Measurements from ENCODE around the gene WASL. TPM values are rescaled to one million over a fixed set of nuclear protein-coding genes. Genes with fewer than 3 reads are reported as not detected.

The WASL gene
- polyA plus RNA-seq, 3 donors, result 1.6 to 3.9 (median 2.1) TPM

DNA sequence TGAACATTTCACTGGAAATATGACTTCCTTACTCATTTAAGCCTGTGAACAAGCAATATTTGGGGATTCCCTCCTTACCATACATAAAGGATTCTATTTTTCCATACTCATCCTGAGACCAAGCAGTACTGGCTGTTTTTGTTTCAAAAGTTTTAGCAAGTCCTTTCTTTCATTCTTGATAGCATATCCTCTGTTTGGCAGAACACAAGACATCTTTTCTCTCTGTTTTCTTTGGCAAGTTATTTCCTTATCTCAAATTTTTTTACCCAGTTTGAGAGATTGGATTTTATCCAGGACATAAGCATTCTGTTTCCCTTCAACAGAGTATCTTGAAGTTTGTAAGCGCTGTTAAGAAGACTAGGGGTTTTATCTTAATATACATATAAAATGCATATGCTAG, 3.0 kb upstream of the WASL start:
- no peak overlapping the region for H3K9ac ChIP-seq (ENCODE audit: insufficient read depth, low read length, poor library complexity, severe bottlenecking)
- no peaks in the 10 kb centered on the region for H3K9me3 Mint-ChIP-seq
- H3K4me1 ChIP-seq (ENCODE audit: control insufficient read depth in 1 of 2, insufficient read depth in 2 of 2, low read length in 2 of 2), result peaks cover 13 to 30% of the 10 kb centered on the region in 2 donors
- no peaks in the 10 kb centered on the region for H3K36me3 Mint-ChIP-seq
- H3K4me1 Mint-ChIP-seq, result peaks cover 26% of the 10 kb centered on the region
- TF ChIP-seq, protein P1, sequence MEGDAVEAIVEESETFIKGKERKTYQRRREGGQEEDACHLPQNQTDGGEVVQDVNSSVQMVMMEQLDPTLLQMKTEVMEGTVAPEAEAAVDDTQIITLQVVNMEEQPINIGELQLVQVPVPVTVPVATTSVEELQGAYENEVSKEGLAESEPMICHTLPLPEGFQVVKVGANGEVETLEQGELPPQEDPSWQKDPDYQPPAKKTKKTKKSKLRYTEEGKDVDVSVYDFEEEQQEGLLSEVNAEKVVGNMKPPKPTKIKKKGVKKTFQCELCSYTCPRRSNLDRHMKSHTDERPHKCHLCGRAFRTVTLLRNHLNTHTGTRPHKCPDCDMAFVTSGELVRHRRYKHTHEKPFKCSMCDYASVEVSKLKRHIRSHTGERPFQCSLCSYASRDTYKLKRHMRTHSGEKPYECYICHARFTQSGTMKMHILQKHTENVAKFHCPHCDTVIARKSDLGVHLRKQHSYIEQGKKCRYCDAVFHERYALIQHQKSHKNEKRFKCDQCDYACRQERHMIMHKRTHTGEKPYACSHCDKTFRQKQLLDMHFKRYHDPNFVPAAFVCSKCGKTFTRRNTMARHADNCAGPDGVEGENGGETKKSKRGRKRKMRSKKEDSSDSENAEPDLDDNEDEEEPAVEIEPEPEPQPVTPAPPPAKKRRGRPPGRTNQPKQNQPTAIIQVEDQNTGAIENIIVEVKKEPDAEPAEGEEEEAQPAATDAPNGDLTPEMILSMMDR (IDR thresholded peaks at IDR 0.05), result no peak
- no peaks in the 10 kb centered on the region for H3K36me3 ChIP-seq (replicated peaks in 1 of 2; ENCODE audit: control insufficient read depth in 1 of 2, insufficient read depth in 2 of 2, low read length in 2 of 2)
- no peak overlapping the region for H3K4me2 ChIP-seq (replicated peaks; ENCODE audit: extremely low read depth, low read length, poor library complexity, severe bottlenecking)
- DNase-seq, result no peak
- no peak overlapping the region for H3K27ac ChIP-seq (ENCODE audit: low read depth in 1 of 2, low read length in 2 of 2)
- H3K4me3 Mint-ChIP-seq, result no peak overlapping the region
- peaks cover 14% of the 10 kb centered on the region for H4K20me1 ChIP-seq (ENCODE audit: insufficient read depth, low read length)
- H2AFZ ChIP-seq (ENCODE audit: insufficient read depth, low read depth, low read length, poor library complexity, severe bottlenecking), result no peak overlapping the region
- intact Hi-C loops (cut with micrococcal nuclease), result no loop called here
- WGBS (ENCODE audit: insufficient coverage), result no CpG with 5 or more reads among the region's 1 CpG
- H3K9me3 ChIP-seq (replicated peaks in 1 of 2; ENCODE audit: control insufficient read depth in 1 of 2, insufficient read depth in 1 of 2, low read length in 2 of 2), result no peaks in the 10 kb centered on the region
- H3K27me3 ChIP-seq (ENCODE audit: control insufficient read depth in 2 of 2, insufficient read depth in 2 of 2, low read length in 2 of 2), result no peaks in the 10 kb centered on the region
- H3K4me3 ChIP-seq (replicated peaks in 1 of 3; ENCODE audit: low read depth in 2 of 3, low read length in 3 of 3), result no peak overlapping the region
- H3K27me3 Mint-ChIP-seq (ENCODE audit: low read depth in 3 of 3), result peaks cover 0 to 2% (median 0%) of the 10 kb centered on the region in 3 donors
- no peak overlapping the region for H3K27ac Mint-ChIP-seq
- peaks cover 14% of the 10 kb centered on the region for H3K79me2 ChIP-seq (ENCODE audit: insufficient read depth, low read length)

DNA sequence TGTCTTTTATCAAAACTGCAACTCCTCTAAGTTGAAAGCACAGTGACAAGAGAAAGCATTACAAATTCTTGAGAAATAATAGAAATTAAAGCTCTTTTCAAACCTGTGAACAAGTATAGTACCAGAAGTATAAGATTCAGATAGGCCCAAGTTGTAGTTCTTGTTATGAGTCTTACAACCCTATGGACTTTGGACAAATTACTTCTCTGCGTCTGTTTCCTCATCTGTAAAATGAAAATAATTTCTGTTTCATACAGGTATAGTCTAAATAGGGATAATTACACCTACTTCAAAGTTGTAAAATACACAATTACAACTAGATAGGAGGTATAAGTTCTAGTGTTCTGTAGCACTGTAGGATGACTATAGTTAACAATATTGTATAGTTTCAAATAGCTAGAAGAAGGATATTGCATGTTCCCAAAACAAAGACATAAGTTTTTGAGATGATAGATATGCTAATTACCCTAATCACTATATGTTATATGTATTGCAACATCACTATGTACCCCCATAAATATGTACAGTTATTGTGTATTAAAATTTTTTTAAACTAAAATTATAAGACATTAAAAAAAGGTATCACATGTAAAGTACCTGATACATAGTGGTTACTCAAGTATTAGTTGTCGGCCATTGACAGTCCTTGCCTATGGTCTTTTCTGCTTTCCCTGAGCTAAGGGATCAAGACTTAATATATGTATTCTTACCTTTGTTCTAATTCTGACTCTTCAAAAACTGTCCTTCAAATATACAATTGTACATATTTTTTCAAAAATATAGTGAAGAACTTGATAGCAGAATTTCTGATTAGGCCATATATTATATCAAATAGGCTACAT, 1.8 kb upstream of the WASL start:
- Histone ChIP-seq H4K20me1 (ENCODE audit: insufficient read depth, low read length) (peaks cover 26% of the 10 kb centered on the region), H3K27ac (ENCODE audit: low read depth in 1 of 2, low read length in 2 of 2) (no peak overlapping the region), H3K4me1 (ENCODE audit: control insufficient read depth in 1 of 2, insufficient read depth in 2 of 2, low read length in 2 of 2) (peaks cover 20 to 38% of the 10 kb centered on the region in 2 donors), H3K9ac (ENCODE audit: insufficient read depth, low read length, poor library complexity, severe bottlenecking) (no peak overlapping the region), H3K9me3 (replicated peaks in 1 of 2; ENCODE audit: control insufficient read depth in 1 of 2, insufficient read depth in 1 of 2, low read length in 2 of 2) (no peaks in the 10 kb centered on the region), H2AFZ (ENCODE audit: insufficient read depth, low read depth, low read length, poor library complexity, severe bottlenecking) (no peak overlapping the region), H3K4me3 (replicated peaks in 1 of 3; ENCODE audit: low read depth in 2 of 3, low read length in 3 of 3) (no peak overlapping the region), H3K79me2 (ENCODE audit: insufficient read depth, low read length) (peaks cover 26% of the 10 kb centered on the region), H3K36me3 (replicated peaks in 1 of 2; ENCODE audit: control insufficient read depth in 1 of 2, insufficient read depth in 2 of 2, low read length in 2 of 2) (no peaks in the 10 kb centered on the region), H3K27me3 (ENCODE audit: control insufficient read depth in 2 of 2, insufficient read depth in 2 of 2, low read length in 2 of 2) (no peaks in the 10 kb centered on the region), H3K4me2 (replicated peaks; ENCODE audit: extremely low read depth, low read length, poor library complexity, severe bottlenecking) (no peak overlapping the region)
- intact Hi-C loops (cut with micrococcal nuclease), result no loop called here
- no peak overlapping the region for H3K4me3 Mint-ChIP-seq
- no peaks in the 10 kb centered on the region for H3K9me3 Mint-ChIP-seq
- TF ChIP-seq, protein P1 (IDR thresholded peaks at IDR 0.05), result no peak
- no peaks in the 10 kb centered on the region for H3K36me3 Mint-ChIP-seq
- H3K27ac Mint-ChIP-seq, result no peak overlapping the region
- H3K27me3 Mint-ChIP-seq (ENCODE audit: low read depth in 3 of 3), result peaks cover 0 to 2% (median 0%) of the 10 kb centered on the region in 3 donors
- no CpG with 5 or more reads among the region's 2 CpGs for WGBS (ENCODE audit: insufficient coverage)
- H3K4me1 Mint-ChIP-seq, result peaks cover 38% of the 10 kb centered on the region
- DNase-seq, result no peak

Data from CD14-positive monocyte (primary cell).